NCI-H526 (cell line): ENCODE results near the gene CRYBG1.
"Not testable (repeated sequence)": the region's sequence is repeated elsewhere in the genome, so short reads cannot be mapped to it uniquely, and the experiment has no call there.

Source experiments
- DNase-seq, 2 experiments: peaks; one replicate each; lab custom pipeline; 2025; lab: John Stamatoyannopoulos, UW

CRYBG1 gene

GRCh38 chr6:106501960-106502371 lies 141.4 kb downstream of the CRYBG1 start:
- no peak for DNase-seq

GRCh38 chr6:106502559-106502958 lies 142.0 kb downstream of the CRYBG1 start:
- no peak for DNase-seq

GRCh38 chr6:106508277-106508676 lies 147.8 kb downstream of the CRYBG1 start:
- no peak for DNase-seq

GRCh38 chr6:106508834-106509233 lies 148.3 kb downstream of the CRYBG1 start:
- no peak for DNase-seq

- no peak for DNase-seq
These were observed 149.0 kb downstream of the CRYBG1 start for GRCh38 chr6:106509420-106510089.

GRCh38 chr6:106510090-106510970 lies 149.8 kb downstream of the CRYBG1 start:
- DNase-seq: peak; percentile 30 to 65

- peak in 1 of 2 experiments; percentile 43 for DNase-seq
These were observed 151.0 kb downstream of the CRYBG1 start for GRCh38 chr6:106511288-106512047.

- peak in 1 of 2 experiments; percentile 47 for DNase-seq
These were observed 151.8 kb downstream of the CRYBG1 start for GRCh38 chr6:106512048-106512967.

- no peak for DNase-seq
These were observed 152.6 kb downstream of the CRYBG1 start for GRCh38 chr6:106512968-106513574.

GRCh38 chr6:106513808-106514582 lies 153.5 kb downstream of the CRYBG1 start:
- no peak for DNase-seq

- DNase-seq: no peak
These were observed 154.0 kb downstream of the CRYBG1 start for GRCh38 chr6:106514583-106514885.

GRCh38 chr6:106515582-106515981 lies 155.1 kb downstream of the CRYBG1 start:
- not testable (repeated sequence) for DNase-seq

- DNase-seq: no peak
These were observed 156.1 kb downstream of the CRYBG1 start for GRCh38 chr6:106516616-106517015.

- DNase-seq: no peak
These were observed 157.2 kb downstream of the CRYBG1 start for GRCh38 chr6:106517706-106518105.

- DNase-seq: no peak
These were observed 158.2 kb downstream of the CRYBG1 start for GRCh38 chr6:106518748-106519147.

GRCh38 chr6:106519460-106520394 lies 159.2 kb downstream of the CRYBG1 start:
- no peak for DNase-seq

GRCh38 chr6:106520711-106521401 lies 160.3 kb downstream of the CRYBG1 start:
- DNase-seq: no peak

GRCh38 chr6:106522562-106523250 lies 162.2 kb downstream of the CRYBG1 start:
- DNase-seq: no peak
